Measurements from ENCODE around the gene ISM1.

ISM1 gene

DNA sequence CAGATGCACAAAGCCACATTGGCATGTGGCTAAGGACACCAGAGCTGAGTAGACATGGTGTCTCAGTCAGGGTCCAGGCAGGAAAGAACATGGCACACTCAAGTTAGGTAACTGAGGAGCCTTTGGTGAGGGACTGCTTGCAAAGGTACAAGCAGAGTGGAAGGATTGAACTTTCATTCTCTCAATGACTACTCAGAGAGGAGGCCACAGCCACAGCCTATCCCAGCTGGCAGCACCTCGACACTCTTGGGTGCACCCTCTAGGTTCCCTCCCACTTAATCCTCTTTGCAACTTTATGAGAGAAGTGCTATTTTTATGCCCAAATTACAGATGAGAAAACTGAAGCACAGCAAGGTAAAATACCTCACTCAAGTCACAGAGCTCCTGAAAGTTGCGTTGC is 73.4 kb downstream of the ISM1 start:
- no peaks in the 10 kb centered on the region for H3K9me3 ChIP-seq (ENCODE audit: insufficient read depth, low read length)
- H3K36me3 ChIP-seq (ENCODE audit: insufficient read depth, insufficient read length, low read length), result no peaks in the 10 kb centered on the region
- no peak overlapping the region for H3K9ac ChIP-seq (ENCODE audit: insufficient read length, low read depth)
- H3K27me3 ChIP-seq (ENCODE audit: insufficient read depth, insufficient read length), result no peaks in the 10 kb centered on the region
- no peak for DNase-seq (ENCODE audit: low read depth, low spot score)
- no peak overlapping the region for H3K4me3 ChIP-seq (ENCODE audit: insufficient read length, low read depth)
- no peaks in the 10 kb centered on the region for H3K4me1 ChIP-seq (ENCODE audit: insufficient read depth, insufficient read length)
- TF ChIP-seq SUZ12 (IDR thresholded peaks at IDR 0.05; ENCODE audit: extremely low read depth, insufficient read depth, insufficient read length) (no peak), YY1 (IDR thresholded peaks at IDR 0.05; ENCODE audit: insufficient read depth, insufficient read length) (no peak), ZNF274 (IDR thresholded peaks at IDR 0.05; ENCODE audit: low read depth, low read length) (no peak)

DNA sequence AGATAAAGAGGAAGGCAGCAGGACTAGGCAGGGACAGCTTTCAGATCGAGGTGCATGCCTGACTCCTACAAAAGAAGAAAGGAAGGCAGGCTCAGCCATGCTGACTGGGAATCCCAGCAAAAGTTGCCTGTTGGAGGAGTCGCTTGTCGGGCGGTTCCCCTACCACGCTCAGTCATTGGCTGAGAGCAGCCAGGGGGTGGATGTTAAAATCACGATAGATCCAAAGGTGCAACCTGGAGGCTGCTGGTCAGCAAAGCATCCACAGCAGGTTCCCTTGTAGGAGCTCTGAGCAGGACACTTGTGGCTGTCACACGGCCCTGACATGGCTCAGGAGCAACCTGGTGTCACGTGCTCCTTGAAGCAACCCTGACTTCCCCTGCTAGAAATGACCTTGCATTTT is 74.6 kb downstream of the ISM1 start:
- Histone ChIP-seq H3K27me3 (ENCODE audit: insufficient read depth, insufficient read length) (no peaks in the 10 kb centered on the region), H3K9me3 (ENCODE audit: insufficient read depth, low read length) (no peaks in the 10 kb centered on the region), H3K4me1 (ENCODE audit: insufficient read depth, insufficient read length) (no peaks in the 10 kb centered on the region), H3K4me3 (ENCODE audit: insufficient read length, low read depth) (no peak overlapping the region), H3K36me3 (ENCODE audit: insufficient read depth, insufficient read length, low read length) (no peaks in the 10 kb centered on the region), H3K9ac (ENCODE audit: insufficient read length, low read depth) (no peak overlapping the region)
- no peak for DNase-seq (ENCODE audit: low read depth, low spot score)
- TF ChIP-seq ZNF274 (IDR thresholded peaks at IDR 0.05; ENCODE audit: low read depth, low read length), result no peak
- no peak for TF ChIP-seq SUZ12 (IDR thresholded peaks at IDR 0.05; ENCODE audit: extremely low read depth, insufficient read depth, insufficient read length)
- TF ChIP-seq YY1 (IDR thresholded peaks at IDR 0.05; ENCODE audit: insufficient read depth, insufficient read length), result no peak

- H3K4me3 ChIP-seq (ENCODE audit: insufficient read length, low read depth), result no peak overlapping the region
- no peaks in the 10 kb centered on the region for H3K9me3 ChIP-seq (ENCODE audit: insufficient read depth, low read length)
- H3K36me3 ChIP-seq (ENCODE audit: insufficient read depth, insufficient read length, low read length), result no peaks in the 10 kb centered on the region
- no peak for DNase-seq (ENCODE audit: low read depth, low spot score)
- H3K4me1 ChIP-seq (ENCODE audit: insufficient read depth, insufficient read length), result no peaks in the 10 kb centered on the region
- no peaks in the 10 kb centered on the region for H3K27me3 ChIP-seq (ENCODE audit: insufficient read depth, insufficient read length)
- TF ChIP-seq SUZ12 (IDR thresholded peaks at IDR 0.05; ENCODE audit: extremely low read depth, insufficient read depth, insufficient read length) (no peak), YY1 (IDR thresholded peaks at IDR 0.05; ENCODE audit: insufficient read depth, insufficient read length) (no peak), ZNF274 (IDR thresholded peaks at IDR 0.05; ENCODE audit: low read depth, low read length) (no peak)
- H3K9ac ChIP-seq (ENCODE audit: insufficient read length, low read depth), result no peak overlapping the region
These were observed 75.0 kb downstream of the ISM1 start for GRCh38 chr20:13296070-13296469.

- no peak for DNase-seq (ENCODE audit: low read depth, low spot score)
- no peaks in the 10 kb centered on the region for H3K36me3 ChIP-seq (ENCODE audit: insufficient read depth, insufficient read length, low read length)
- TF ChIP-seq YY1 (IDR thresholded peaks at IDR 0.05; ENCODE audit: insufficient read depth, insufficient read length), result no peak
- TF ChIP-seq ZNF274 (IDR thresholded peaks at IDR 0.05; ENCODE audit: low read depth, low read length), result no peak
- TF ChIP-seq SUZ12 (IDR thresholded peaks at IDR 0.05; ENCODE audit: extremely low read depth, insufficient read depth, insufficient read length), result no peak
- no peaks in the 10 kb centered on the region for H3K27me3 ChIP-seq (ENCODE audit: insufficient read depth, insufficient read length)
- no peak overlapping the region for H3K4me3 ChIP-seq (ENCODE audit: insufficient read length, low read depth)
- H3K9me3 ChIP-seq (ENCODE audit: insufficient read depth, low read length), result no peaks in the 10 kb centered on the region
- no peaks in the 10 kb centered on the region for H3K4me1 ChIP-seq (ENCODE audit: insufficient read depth, insufficient read length)
- no peak overlapping the region for H3K9ac ChIP-seq (ENCODE audit: insufficient read length, low read depth)
These were observed 76.2 kb downstream of the ISM1 start for GRCh38 chr20:13297147-13297899.

DNA sequence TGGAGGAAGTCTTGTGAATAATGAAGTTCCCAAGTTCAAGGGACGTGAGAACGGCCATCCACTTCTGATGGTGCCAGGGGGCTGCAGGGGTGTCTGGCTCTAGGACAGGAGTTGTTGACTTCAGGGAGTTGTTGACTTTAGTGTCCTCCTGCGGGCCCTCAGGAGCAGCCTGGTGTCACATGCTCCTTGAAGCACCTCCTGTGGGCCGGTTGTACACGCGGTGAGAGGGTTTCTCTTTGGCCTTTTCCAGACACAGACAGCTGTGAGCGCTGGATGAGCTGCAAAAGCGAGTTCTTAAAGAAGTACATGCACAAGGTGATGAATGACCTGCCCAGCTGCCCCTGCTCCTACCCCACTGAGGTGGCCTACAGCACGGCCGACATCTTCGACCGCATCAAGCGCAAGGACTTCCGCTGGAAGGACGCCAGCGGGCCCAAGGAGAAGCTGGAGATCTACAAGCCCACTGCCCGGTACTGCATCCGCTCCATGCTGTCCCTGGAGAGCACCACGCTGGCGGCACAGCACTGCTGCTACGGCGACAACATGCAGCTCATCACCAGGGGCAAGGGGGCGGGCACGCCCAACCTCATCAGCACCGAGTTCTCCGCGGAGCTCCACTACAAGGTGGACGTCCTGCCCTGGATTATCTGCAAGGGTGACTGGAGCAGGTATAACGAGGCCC is 77.8 kb downstream of the ISM1 start:
- Histone ChIP-seq H3K4me1 (ENCODE audit: insufficient read depth, insufficient read length) (no peaks in the 10 kb centered on the region), H3K27me3 (ENCODE audit: insufficient read depth, insufficient read length) (no peaks in the 10 kb centered on the region), H3K36me3 (ENCODE audit: insufficient read depth, insufficient read length, low read length) (no peaks in the 10 kb centered on the region), H3K9me3 (ENCODE audit: insufficient read depth, low read length) (no peaks in the 10 kb centered on the region), H3K9ac (ENCODE audit: insufficient read length, low read depth) (no peak overlapping the region), H3K4me3 (ENCODE audit: insufficient read length, low read depth) (no peak overlapping the region)
- TF ChIP-seq ZNF274 (IDR thresholded peaks at IDR 0.05; ENCODE audit: low read depth, low read length), result no peak
- DNase-seq (ENCODE audit: low read depth, low spot score), result no peak

GRCh38 chr20:13299401-13299800 is 78.3 kb downstream of the ISM1 start:
- no peak for DNase-seq (ENCODE audit: low read depth, low spot score)
- Histone ChIP-seq H3K9me3 (ENCODE audit: insufficient read depth, low read length) (no peaks in the 10 kb centered on the region), H3K9ac (ENCODE audit: insufficient read length, low read depth) (no peak overlapping the region), H3K4me3 (ENCODE audit: insufficient read length, low read depth) (no peak overlapping the region), H3K27me3 (ENCODE audit: insufficient read depth, insufficient read length) (no peaks in the 10 kb centered on the region), H3K36me3 (ENCODE audit: insufficient read depth, insufficient read length, low read length) (no peaks in the 10 kb centered on the region), H3K4me1 (ENCODE audit: insufficient read depth, insufficient read length) (no peaks in the 10 kb centered on the region)
- TF ChIP-seq YY1 (IDR thresholded peaks at IDR 0.05; ENCODE audit: insufficient read depth, insufficient read length), result no peak
- no peak for TF ChIP-seq SUZ12 (IDR thresholded peaks at IDR 0.05; ENCODE audit: extremely low read depth, insufficient read depth, insufficient read length)
- TF ChIP-seq ZNF274 (IDR thresholded peaks at IDR 0.05; ENCODE audit: low read depth, low read length), result no peak

DNA sequence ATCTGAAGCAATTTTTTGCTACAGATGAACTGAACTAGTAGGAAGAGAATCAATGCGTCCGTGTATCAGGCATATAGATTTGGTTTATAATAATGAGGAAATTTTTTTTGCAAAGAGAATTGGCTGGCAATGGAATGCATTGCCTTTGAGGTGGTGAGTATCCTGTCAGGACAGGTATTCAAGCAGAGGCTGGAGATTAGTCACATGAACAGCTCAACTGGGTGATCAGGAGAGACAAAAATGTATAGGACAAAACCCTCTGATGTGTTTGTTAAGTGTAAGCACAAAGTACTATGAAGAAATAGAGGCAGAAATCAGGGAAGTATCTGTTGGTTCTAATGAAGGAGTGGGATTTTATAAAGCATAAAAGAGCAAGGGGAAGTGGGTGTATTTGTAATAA is 80.5 kb downstream of the ISM1 start:
- no peaks in the 10 kb centered on the region for H3K27me3 ChIP-seq (ENCODE audit: insufficient read depth, insufficient read length)
- H3K4me3 ChIP-seq (ENCODE audit: insufficient read length, low read depth), result no peak overlapping the region
- no peaks in the 10 kb centered on the region for H3K4me1 ChIP-seq (ENCODE audit: insufficient read depth, insufficient read length)
- H3K36me3 ChIP-seq (ENCODE audit: insufficient read depth, insufficient read length, low read length), result no peaks in the 10 kb centered on the region
- no peak for TF ChIP-seq SUZ12 (IDR thresholded peaks at IDR 0.05; ENCODE audit: extremely low read depth, insufficient read depth, insufficient read length)
- no peak for TF ChIP-seq ZNF274 (IDR thresholded peaks at IDR 0.05; ENCODE audit: low read depth, low read length)
- TF ChIP-seq YY1 (IDR thresholded peaks at IDR 0.05; ENCODE audit: insufficient read depth, insufficient read length), result no peak
- H3K9ac ChIP-seq (ENCODE audit: insufficient read length, low read depth), result no peak overlapping the region
- H3K9me3 ChIP-seq (ENCODE audit: insufficient read depth, low read length), result no peaks in the 10 kb centered on the region
- DNase-seq (ENCODE audit: low read depth, low spot score), result no peak
